ENCODE measurements around the gene C14orf39.

GRCh38 chr14:60512126-60512525 lies 26.3 kb upstream of the C14orf39 start:
- TF ChIP-seq CTCF (tag by site-specific recombination; IDR thresholded peaks at IDR 0.05) (no peak), ZNF239 (tag by site-specific recombination; IDR thresholded peaks at IDR 0.05) (no peak)
